Heart right ventricle (tissue), 16 donors: ENCODE measurements around the gene ALMS1. TPM values are rescaled to one million over a fixed set of nuclear protein-coding genes. Genes with fewer than 3 reads are reported as not detected.

ENCODE experiments used
- ATAC-seq, 8 donors: fragments of 200-7000 bp; cut with Tn5 transposase; one replicate each; pipeline ENCODE4 v1.9.1; 2020; ENCODE audit warnings: mild to moderate bottlenecking in 8 of 8, moderate library complexity in 8 of 8, moderate number of reproducible peaks in 1 of 8
- DNase-seq, 2 donors: peaks; one replicate each; pipeline ENCODE4 v3.0.0-alpha.2; 2020
- H3K27ac ChIP-seq, 10 donors: fragments of 200-600 bp; sonication (generic) in 2 of 10; one replicate each; pipeline versions ENCODE4 v1.5.0 to v1.8.0; 2020 to 2022; ENCODE audit warnings: mild to moderate bottlenecking in 3 of 10
- H3K27me3 ChIP-seq, 7 donors: fragments of 200-600 bp; one replicate each; pipeline ENCODE4 v1.8.0; 2021 to 2022; ENCODE audit warnings: mild to moderate bottlenecking in 2 of 7
- H3K36me3 ChIP-seq, 9 donors: fragments of 200-600 bp; sonication (generic) in 1 of 9; one replicate each; pipeline versions ENCODE4 v1.5.0 to v1.8.0; 2020 to 2022; ENCODE audit warnings: mild to moderate bottlenecking in 2 of 9
- H3K4me1 ChIP-seq, 9 donors: fragments of 200-600 bp; sonication (generic) in 1 of 9; one replicate each; pipeline versions ENCODE4 v1.5.0 to v1.8.0; 2020 to 2022; ENCODE audit warnings: mild to moderate bottlenecking in 4 of 9
- H3K4me3 ChIP-seq, 10 donors: fragments of 200-600 bp; sonication (generic) in 2 of 10; one replicate each; pipeline versions ENCODE4 v1.5.0 to v1.8.0; 2020 to 2022; ENCODE audit warnings: mild to moderate bottlenecking in 7 of 10, moderate library complexity in 2 of 10
- H3K9me3 ChIP-seq, 11 donors: fragments of 200-600 bp in 10 of 11; sonication (generic) in 2 of 11; one replicate each; pipeline versions ENCODE4 v1.5.0 to v1.8.0; 2013 to 2022; ENCODE audit warnings: mild to moderate bottlenecking in 2 of 11, control low read depth in 1 of 11, moderate library complexity in 1 of 11
- CTCF ChIP-seq, 9 donors: fragments of 200-600 bp; sonication (generic) in 2 of 9; IDR thresholded peaks; one replicate each; pipeline versions ENCODE4 v1.5.0 to v1.8.0; 2021 to 2022; ENCODE audit warnings: antibody characterized with exemption in 9 of 9, mild to moderate bottlenecking in 5 of 9, moderate library complexity in 1 of 9
- WGBS, 2 donors: extraction: QIAGEN DNeasy Blood & Tissue Kit; methylation state at CpG; one replicate each; pipeline ENCODE4 v1.1.7; 2013; ENCODE audit warnings: inconsistent platforms in 1 of 2; 5-methylcytosine and 5-hydroxymethylcytosine counted together
- intact Hi-C, 10 donors: fragments of 100-400 bp; cut with DNase I; formaldehyde crosslinking; loops; one replicate each; pipeline versions ENCODE4 v1.11.1 to v1.14.2; 2022
- polyA plus RNA-seq, 2 donors: library from polyadenylated mRNA; stranded (reverse); fragments of 200-250 nt; gene quantifications; one replicate each; pipeline ENCODE4 v1.2.3, GENCODE V29; 2013
- total RNA-seq, 10 donors: library from RNA; stranded (reverse); fragmentation: NEBNext Ultra II Directional in 3 of 10; extraction: Animal tissue kit (Norgen Biotek cat#: 25700) in 3 of 10; gene quantifications; one replicate each; pipeline versions ENCODE4 v1.2.1 to v1.2.4, GENCODE V29; 2021 to 2023
- donor health status: Arrhythmogenic right ventricular cardiomyopathy.
- donor health status: ischemic (EF 13 %, LVEDD 7.1; RV severe dilation, severe dysfunction).
- donor health status: healthy with polysubstance abuse.
- donor health status: DM: no; HTN: yes; CAD: no.
- donor health status: DM: no; HTN: no; CAD: no.
- donor health status: ischemic (EF 25% LVEDD 6.9; RV normal size, moderate dysfunction).
- donor health status: ischemic (EF 25% LVEDD 5.7; RV mildly dilated, moderate dysfunction).
- donor health status: healthy.
- donor health status: DM: yes; HTN: yes; CAD: no.
- donor health status: Ischemic cardiomyopathy.
- donor health status: ischemic (EF 35%, LVEDD 5.7; RV mildly dilated, moderate dysfunction).
- donor health status: nonischemic (EF 11% LVEDD 7.7; RV severe dilation, severe dysfunction).
- donor health status: DM: yes; HTN: yes; CAD: no.
- donor health status: PGD.
- donor health status: ischemic (EF 29% LVEDD 5.4; RV normal size, mild dysfunction).
- donor health status: nonischemic (EF 23%, LVEDD 6.1; RV moderate dilation, normal function).

ALMS1 gene
- total and polyA plus RNA-seq, 12 donors: 3.8 to 16.9 (median 9.7) TPM

- Histone ChIP-seq H3K9me3 (peaks cover 0 to 6% (median 0%) of the 10 kb centered on the region in 11 donors), H3K4me3 (no peak overlapping the region), H3K36me3 (no peaks in the 10 kb centered on the region), H3K4me1 (no peaks in the 10 kb centered on the region), H3K27me3 (peaks cover 0 to 8% (median 4%) of the 10 kb centered on the region in 7 donors), H3K27ac (no peak overlapping the region)
- intact Hi-C loops: no loop called here
- peak in 6 of 9 donors; percentile 8 to 36 (median 24) for TF ChIP-seq CTCF (IDR thresholded peaks at IDR 0.05)
- no peak for ATAC-seq
- no peak for DNase-seq
- WGBS, 2 donors: 14 to 19% methylated on average over 2 of the region's 2 CpGs
Measured at GRCh38 chr2:73359915-73360697, 25.5 kb upstream of the ALMS1 start.

- no peak for TF ChIP-seq CTCF (IDR thresholded peaks at IDR 0.05)
- peaks cover 0 to 13% (median 0%) of the 10 kb centered on the region in 7 donors for H3K27me3 ChIP-seq
- H3K4me1 ChIP-seq: no peaks in the 10 kb centered on the region
- 85 to 94% methylated on average over 1 of the region's 1 CpG for WGBS, 2 donors
- peaks cover 0 to 7% (median 0%) of the 10 kb centered on the region in 11 donors for H3K9me3 ChIP-seq
- H3K27ac ChIP-seq: no peak overlapping the region
- ATAC-seq (no peak), DNase-seq (no peak)
- intact Hi-C loops: no loop called here
- H3K36me3 ChIP-seq: no peaks in the 10 kb centered on the region
- no peak overlapping the region for H3K4me3 ChIP-seq
Measured at GRCh38 chr2:73366060-73366459, 19.6 kb upstream of the ALMS1 start.

GRCh38 chr2:73368781-73369180, 16.9 kb upstream of the ALMS1 start:
- Histone ChIP-seq H3K4me1 (no peaks in the 10 kb centered on the region), H3K4me3 (no peak overlapping the region), H3K9me3 (peaks cover 0 to 7% (median 0%) of the 10 kb centered on the region in 11 donors), H3K36me3 (no peaks in the 10 kb centered on the region), H3K27ac (no peak overlapping the region), H3K27me3 (peaks cover 0 to 29% (median 1%) of the 10 kb centered on the region in 7 donors)
- intact Hi-C loops: no loop called here
- no peak for TF ChIP-seq CTCF (IDR thresholded peaks at IDR 0.05)
- 53 to 54% methylated on average over 2 of the region's 2 CpGs for WGBS, 2 donors
- DNase-seq: no peak
- ATAC-seq: peak in 1 of 8 donors; percentile 50

GRCh38 chr2:73370348-73370747, 15.3 kb upstream of the ALMS1 start:
- DNase-seq (no peak), ATAC-seq (no peak)
- Histone ChIP-seq H3K36me3 (no peaks in the 10 kb centered on the region), H3K27me3 (peaks cover 0 to 35% (median 9%) of the 10 kb centered on the region in 7 donors), H3K27ac (no peak overlapping the region), H3K4me3 (no peak overlapping the region), H3K4me1 (no peaks in the 10 kb centered on the region), H3K9me3 (peaks cover 0 to 7% (median 0%) of the 10 kb centered on the region in 11 donors)
- intact Hi-C loops: no loop called here
- 80 to 86% methylated on average over 3 of the region's 3 CpGs for WGBS, 2 donors
- no peak for TF ChIP-seq CTCF (IDR thresholded peaks at IDR 0.05)
